VCaP (cell line): Measurements from ENCODE around the gene MEIS3.

ENCODE experiments used
- H3K27ac ChIP-seq: fragments of 450-650 bp; 2 replicates; pipeline ENCODE4 v1.5.1; 2017
- CTCF ChIP-seq: fragments of 450-650 bp; conservative IDR thresholded peaks from 2 replicates; pipeline ENCODE4 v1.5.1; 2017; ENCODE audit warnings: mild to moderate bottlenecking, moderate library complexity

The MEIS3 gene

GRCh38 chr19:47381653-47382279 lies 37.6 kb downstream of the MEIS3 start:
- TF ChIP-seq CTCF = no peak
- H3K27ac ChIP-seq = no peak overlapping the region

GRCh38 chr19:47381121-47381520 lies 38.2 kb downstream of the MEIS3 start:
- no peak for TF ChIP-seq CTCF
- no peak overlapping the region for H3K27ac ChIP-seq

GRCh38 chr19:47380559-47380958 lies 38.8 kb downstream of the MEIS3 start:
- TF ChIP-seq CTCF = no peak

GRCh38 chr19:47379381-47379938 lies 39.9 kb downstream of the MEIS3 start:
- TF ChIP-seq CTCF = no peak
- no peak overlapping the region for H3K27ac ChIP-seq

More at GRCh38 chr19:47380559-47380958, 38.8 kb downstream of the MEIS3 start:
- H3K27ac ChIP-seq = no peak overlapping the region

GRCh38 chr19:47378246-47378645 lies 41.1 kb downstream of the MEIS3 start:
- no peak overlapping the region for H3K27ac ChIP-seq
- no peak for TF ChIP-seq CTCF

- TF ChIP-seq CTCF = no peak
- H3K27ac ChIP-seq = no peak overlapping the region
Observed at GRCh38 chr19:47377801-47378200, 41.5 kb downstream of the MEIS3 start.

- H3K27ac ChIP-seq = no peak overlapping the region
- TF ChIP-seq CTCF = no peak
Observed at GRCh38 chr19:47377208-47377701, 42.1 kb downstream of the MEIS3 start.
